ENCODE results near the gene MED27.

The MED27 gene

DNA sequence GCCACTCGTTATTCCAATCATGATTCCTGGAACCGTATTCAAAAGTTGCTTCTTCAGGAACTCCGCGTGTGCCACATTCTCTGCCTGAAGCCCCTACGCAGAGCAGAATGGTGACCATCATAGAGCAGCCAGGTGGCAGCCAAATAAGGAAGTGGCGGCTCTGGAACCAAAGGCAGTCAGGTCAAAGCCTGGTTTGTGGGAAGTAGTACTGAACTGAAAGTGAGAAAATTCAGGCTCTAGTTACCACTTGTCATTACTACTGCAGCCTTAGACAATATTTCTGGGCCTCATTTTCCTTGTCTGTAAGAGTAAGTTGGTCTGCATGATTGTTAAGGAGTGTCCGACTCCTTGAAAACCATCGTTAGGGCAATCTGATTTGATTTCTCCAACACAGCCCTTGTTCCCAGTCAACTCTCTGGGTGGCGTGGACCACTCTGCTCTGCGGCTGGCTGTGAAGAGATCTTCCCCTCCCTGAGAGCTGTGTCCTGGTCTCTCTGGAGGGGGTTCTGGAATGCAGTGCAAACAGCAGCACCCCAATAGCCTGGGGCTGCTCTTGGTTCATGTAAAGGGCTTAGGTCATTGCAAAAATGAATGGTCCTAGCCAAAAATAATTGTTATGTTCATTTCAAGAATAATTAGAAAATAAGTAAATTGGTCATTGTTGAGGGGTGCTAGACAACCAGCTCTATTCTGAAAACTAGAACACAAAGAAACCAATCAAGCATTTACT, 102.4 kb downstream of the MED27 start:
- Histone ChIP-seq H3K27ac (ENCODE audit: extremely low read depth, low read depth, low read length) (no peak overlapping the region), H3K4me3 (ENCODE audit: low read depth, low read length) (no peak overlapping the region), H3K9me3 (ENCODE audit: control insufficient read depth, insufficient read depth, low read depth, low read length) (no peaks in the 10 kb centered on the region), H3K36me3 (ENCODE audit: control insufficient read depth in 2 of 2, insufficient read depth in 1 of 2, low read length in 2 of 2) (no peaks in the 10 kb centered on the region), H3K4me1 (ENCODE audit: control insufficient read depth, insufficient read depth, low read length) (peaks cover 7% of the 10 kb centered on the region)
- CTCF ChIA-PET = interaction anchor here (0.8 to 1.0 kb wide), 2 partner anchors 214 to 275 kb away, joined by 3 read pairs; no protein-coding TSS in a partner anchor
- POLR2A ChIA-PET = no interaction called here
- TF ChIP-seq ZNF121 (tag by site-specific recombination; IDR thresholded peaks at IDR 0.05) (no peak), SETDB1 (IDR thresholded peaks at IDR 0.05; ENCODE audit: insufficient read length, low read length) (no peak), ZNF335 (tag by site-specific recombination; conservative IDR thresholded peaks at IDR 0.05) (no peak), EGR2 (tag by site-specific recombination; IDR thresholded peaks at IDR 0.05; ENCODE audit: low read depth) (no peak), ZFP3 (tag by site-specific recombination; IDR thresholded peaks at IDR 0.05; ENCODE audit: low read depth) (no peak), ZFP69B (tag by site-specific recombination; IDR thresholded peaks at IDR 0.05) (no peak), ZNF114 (tag by site-specific recombination; IDR thresholded peaks at IDR 0.05) (no peak), TRIM28 (IDR thresholded peaks at IDR 0.05; ENCODE audit: borderline replicate concordance, low read length) (no peak)
- TF ChIP-seq, protein P1, sequence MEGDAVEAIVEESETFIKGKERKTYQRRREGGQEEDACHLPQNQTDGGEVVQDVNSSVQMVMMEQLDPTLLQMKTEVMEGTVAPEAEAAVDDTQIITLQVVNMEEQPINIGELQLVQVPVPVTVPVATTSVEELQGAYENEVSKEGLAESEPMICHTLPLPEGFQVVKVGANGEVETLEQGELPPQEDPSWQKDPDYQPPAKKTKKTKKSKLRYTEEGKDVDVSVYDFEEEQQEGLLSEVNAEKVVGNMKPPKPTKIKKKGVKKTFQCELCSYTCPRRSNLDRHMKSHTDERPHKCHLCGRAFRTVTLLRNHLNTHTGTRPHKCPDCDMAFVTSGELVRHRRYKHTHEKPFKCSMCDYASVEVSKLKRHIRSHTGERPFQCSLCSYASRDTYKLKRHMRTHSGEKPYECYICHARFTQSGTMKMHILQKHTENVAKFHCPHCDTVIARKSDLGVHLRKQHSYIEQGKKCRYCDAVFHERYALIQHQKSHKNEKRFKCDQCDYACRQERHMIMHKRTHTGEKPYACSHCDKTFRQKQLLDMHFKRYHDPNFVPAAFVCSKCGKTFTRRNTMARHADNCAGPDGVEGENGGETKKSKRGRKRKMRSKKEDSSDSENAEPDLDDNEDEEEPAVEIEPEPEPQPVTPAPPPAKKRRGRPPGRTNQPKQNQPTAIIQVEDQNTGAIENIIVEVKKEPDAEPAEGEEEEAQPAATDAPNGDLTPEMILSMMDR (tag by site-specific recombination; IDR thresholded peaks at IDR 0.05) = no peak
- TF ChIP-seq, protein P2, sequence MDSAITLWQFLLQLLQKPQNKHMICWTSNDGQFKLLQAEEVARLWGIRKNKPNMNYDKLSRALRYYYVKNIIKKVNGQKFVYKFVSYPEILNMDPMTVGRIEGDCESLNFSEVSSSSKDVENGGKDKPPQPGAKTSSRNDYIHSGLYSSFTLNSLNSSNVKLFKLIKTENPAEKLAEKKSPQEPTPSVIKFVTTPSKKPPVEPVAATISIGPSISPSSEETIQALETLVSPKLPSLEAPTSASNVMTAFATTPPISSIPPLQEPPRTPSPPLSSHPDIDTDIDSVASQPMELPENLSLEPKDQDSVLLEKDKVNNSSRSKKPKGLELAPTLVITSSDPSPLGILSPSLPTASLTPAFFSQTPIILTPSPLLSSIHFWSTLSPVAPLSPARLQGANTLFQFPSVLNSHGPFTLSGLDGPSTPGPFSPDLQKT (IDR thresholded peaks at IDR 0.05; ENCODE audit: borderline replicate concordance, low read depth, low read length) = no peak

DNA sequence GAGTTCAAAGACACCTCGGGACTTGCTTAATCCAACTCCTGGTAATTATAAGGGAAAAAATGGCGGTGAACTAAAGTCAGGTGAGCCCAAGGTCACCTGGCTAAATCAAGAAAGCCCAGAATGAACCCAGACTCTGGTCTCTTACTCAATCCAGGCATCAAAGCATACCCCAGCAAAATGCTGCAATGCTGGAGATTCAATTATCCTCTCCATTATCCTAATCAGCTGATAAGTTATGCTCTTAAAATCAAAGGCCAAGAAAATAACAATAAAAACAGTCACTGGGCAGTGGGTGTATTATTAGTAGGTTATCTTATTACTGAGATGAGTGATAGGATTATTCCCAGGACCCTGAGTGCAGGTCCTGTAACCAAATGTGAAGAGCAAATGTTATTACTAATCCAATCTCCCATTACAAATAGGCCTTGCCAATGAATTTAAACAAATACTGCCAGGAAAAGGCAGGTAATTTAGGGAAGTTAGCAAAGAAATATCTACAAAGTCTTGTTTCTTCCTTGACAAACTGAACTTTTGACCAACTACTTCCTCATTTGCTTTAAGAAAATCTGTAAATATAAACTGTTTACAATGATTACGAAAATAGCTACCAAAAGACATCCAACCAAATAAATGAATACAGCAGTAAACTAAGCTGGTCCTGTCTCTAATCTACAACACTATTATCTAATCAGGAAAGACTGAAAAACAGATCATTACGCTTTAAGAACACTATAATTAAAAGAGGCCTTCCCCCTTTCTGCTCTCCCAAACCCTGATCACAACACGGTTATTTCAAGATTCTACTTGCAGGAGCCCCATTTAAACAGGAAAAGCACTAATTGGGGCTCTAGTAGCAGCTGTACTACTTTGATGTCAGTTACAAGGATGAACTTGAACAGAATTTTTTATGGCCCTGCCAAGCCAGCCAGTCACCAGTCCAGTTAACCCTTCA, 103.2 kb downstream of the MED27 start:
- no peaks in the 10 kb centered on the region for H3K9me3 ChIP-seq (ENCODE audit: control insufficient read depth, insufficient read depth, low read depth, low read length)
- H3K36me3 ChIP-seq (ENCODE audit: control insufficient read depth in 2 of 2, insufficient read depth in 1 of 2, low read length in 2 of 2) = no peaks in the 10 kb centered on the region
- ChIA-PET CTCF (interaction anchor here (1.0 to 1.3 kb wide), 2 partner anchors 260 to 276 kb away, joined by 3 read pairs; no protein-coding TSS in a partner anchor), POLR2A (no interaction called here)
- peaks cover 7% of the 10 kb centered on the region for H3K4me1 ChIP-seq (ENCODE audit: control insufficient read depth, insufficient read depth, low read length)
- no peak overlapping the region for H3K27ac ChIP-seq (ENCODE audit: extremely low read depth, low read depth, low read length)
- H3K4me3 ChIP-seq (ENCODE audit: low read depth, low read length) = no peak overlapping the region
- TF ChIP-seq ZNF785 (tag by site-specific recombination; IDR thresholded peaks at IDR 0.05) (no peak), ZEB2 (tag by site-specific recombination; IDR thresholded peaks at IDR 0.05) (no peak), ZNF366 (tag by site-specific recombination; conservative IDR thresholded peaks at IDR 0.05) (no peak), ZNF37A (tag by site-specific recombination; IDR thresholded peaks at IDR 0.05) (no peak), SP3 (tag by site-specific recombination; IDR thresholded peaks at IDR 0.05) (no peak), OVOL3 (tag by site-specific recombination; IDR thresholded peaks at IDR 0.05) (no peak), SCRT1 (tag by site-specific recombination; IDR thresholded peaks at IDR 0.05; ENCODE audit: borderline replicate concordance) (0 out of 2 replicates have a peak, but pooled peaks have one; percentile 4), SP7 (tag by site-specific recombination; IDR thresholded peaks at IDR 0.05) (peak; percentile 57; the same call in 1 of the 2 replicates), SCRT2 (tag by site-specific recombination; IDR thresholded peaks at IDR 0.05) (0 out of 2 replicates have a peak, but pooled peaks have one; percentile 1), ZNF302 (tag by site-specific recombination; IDR thresholded peaks at IDR 0.05; ENCODE audit: low read depth) (no peak), ZNF473 (tag by site-specific recombination; IDR thresholded peaks at IDR 0.05) (no peak)
- TF ChIP-seq, protein P3, sequence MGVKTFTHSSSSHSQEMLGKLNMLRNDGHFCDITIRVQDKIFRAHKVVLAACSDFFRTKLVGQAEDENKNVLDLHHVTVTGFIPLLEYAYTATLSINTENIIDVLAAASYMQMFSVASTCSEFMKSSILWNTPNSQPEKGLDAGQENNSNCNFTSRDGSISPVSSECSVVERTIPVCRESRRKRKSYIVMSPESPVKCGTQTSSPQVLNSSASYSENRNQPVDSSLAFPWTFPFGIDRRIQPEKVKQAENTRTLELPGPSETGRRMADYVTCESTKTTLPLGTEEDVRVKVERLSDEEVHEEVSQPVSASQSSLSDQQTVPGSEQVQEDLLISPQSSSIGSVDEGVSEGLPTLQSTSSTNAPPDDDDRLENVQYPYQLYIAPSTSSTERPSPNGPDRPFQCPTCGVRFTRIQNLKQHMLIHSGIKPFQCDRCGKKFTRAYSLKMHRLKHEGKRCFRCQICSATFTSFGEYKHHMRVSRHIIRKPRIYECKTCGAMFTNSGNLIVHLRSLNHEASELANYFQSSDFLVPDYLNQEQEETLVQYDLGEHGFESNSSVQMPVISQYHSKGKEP (tag by site-specific recombination; IDR thresholded peaks at IDR 0.05) = no peak
- TF ChIP-seq, protein P4, sequence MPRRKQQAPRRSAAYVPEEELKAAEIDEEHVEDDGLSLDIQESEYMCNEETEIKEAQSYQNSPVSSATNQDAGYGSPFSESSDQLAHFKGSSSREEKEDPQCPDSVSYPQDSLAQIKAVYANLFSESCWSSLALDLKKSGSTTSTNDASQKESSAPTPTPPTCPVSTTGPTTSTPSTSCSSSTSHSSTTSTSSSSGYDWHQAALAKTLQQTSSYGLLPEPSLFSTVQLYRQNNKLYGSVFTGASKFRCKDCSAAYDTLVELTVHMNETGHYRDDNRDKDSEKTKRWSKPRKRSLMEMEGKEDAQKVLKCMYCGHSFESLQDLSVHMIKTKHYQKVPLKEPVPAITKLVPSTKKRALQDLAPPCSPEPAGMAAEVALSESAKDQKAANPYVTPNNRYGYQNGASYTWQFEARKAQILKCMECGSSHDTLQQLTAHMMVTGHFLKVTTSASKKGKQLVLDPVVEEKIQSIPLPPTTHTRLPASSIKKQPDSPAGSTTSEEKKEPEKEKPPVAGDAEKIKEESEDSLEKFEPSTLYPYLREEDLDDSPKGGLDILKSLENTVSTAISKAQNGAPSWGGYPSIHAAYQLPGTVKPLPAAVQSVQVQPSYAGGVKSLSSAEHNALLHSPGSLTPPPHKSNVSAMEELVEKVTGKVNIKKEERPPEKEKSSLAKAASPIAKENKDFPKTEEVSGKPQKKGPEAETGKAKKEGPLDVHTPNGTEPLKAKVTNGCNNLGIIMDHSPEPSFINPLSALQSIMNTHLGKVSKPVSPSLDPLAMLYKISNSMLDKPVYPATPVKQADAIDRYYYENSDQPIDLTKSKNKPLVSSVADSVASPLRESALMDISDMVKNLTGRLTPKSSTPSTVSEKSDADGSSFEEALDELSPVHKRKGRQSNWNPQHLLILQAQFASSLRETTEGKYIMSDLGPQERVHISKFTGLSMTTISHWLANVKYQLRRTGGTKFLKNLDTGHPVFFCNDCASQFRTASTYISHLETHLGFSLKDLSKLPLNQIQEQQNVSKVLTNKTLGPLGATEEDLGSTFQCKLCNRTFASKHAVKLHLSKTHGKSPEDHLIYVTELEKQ (tag by site-specific recombination; IDR thresholded peaks at IDR 0.05; ENCODE audit: borderline replicate concordance) = no peak

Data from HEK293 (cell line).